NCI-H345 (cell line): ENCODE data around the gene LMX1A.

Source experiments
- DNase-seq: peaks from one replicate; lab custom pipeline; 2025; lab: John Stamatoyannopoulos, UW

LMX1A gene

GRCh38 chr1:165355977-165356811 lies at the start of gene LMX1A:
Gene LMX1A (minus strand): TSS chr1:165356715. CDS start chr1:165355559, 1,156 bp downstream.
- DNase-seq = no peak

GRCh38 chr1:165403835-165404482 lies 47.4 kb upstream of the LMX1A start:
- peak; percentile 31 for DNase-seq

GRCh38 chr1:165402517-165403111 lies 46.1 kb upstream of the LMX1A start:
- DNase-seq = no peak

GRCh38 chr1:165397944-165398343 lies 41.4 kb upstream of the LMX1A start:
- no peak for DNase-seq

GRCh38 chr1:165395901-165396300 lies 39.4 kb upstream of the LMX1A start:
- no peak for DNase-seq

- DNase-seq = peak; percentile 56
Observed at GRCh38 chr1:165395478-165395877, 39.0 kb upstream of the LMX1A start.

- peak; percentile 76 for DNase-seq
Observed at GRCh38 chr1:165392634-165393571, 36.4 kb upstream of the LMX1A start.

- DNase-seq = no peak
Observed at GRCh38 chr1:165389609-165390008, 33.1 kb upstream of the LMX1A start.

GRCh38 chr1:165387961-165388360 lies 31.4 kb upstream of the LMX1A start:
- no peak for DNase-seq

GRCh38 chr1:165387505-165387904 lies 31.0 kb upstream of the LMX1A start:
- no peak for DNase-seq

- DNase-seq = no peak
Observed at GRCh38 chr1:165383599-165384405, 27.3 kb upstream of the LMX1A start.

- no peak for DNase-seq
Observed at GRCh38 chr1:165383067-165383466, 26.6 kb upstream of the LMX1A start.

- no peak for DNase-seq
Observed at GRCh38 chr1:165381745-165382505, 25.4 kb upstream of the LMX1A start.

GRCh38 chr1:165376811-165377311 lies 20.3 kb upstream of the LMX1A start:
- no peak for DNase-seq

- DNase-seq = peak; percentile 9
Observed at GRCh38 chr1:165376041-165376810, 19.7 kb upstream of the LMX1A start.

GRCh38 chr1:165375623-165376022 lies 19.1 kb upstream of the LMX1A start:
- no peak for DNase-seq

GRCh38 chr1:165371588-165372225 lies 15.2 kb upstream of the LMX1A start:
- DNase-seq = no peak

GRCh38 chr1:165369255-165369848 lies 12.8 kb upstream of the LMX1A start:
- peak; percentile 43 for DNase-seq
